DOHH2 (cell line): Measurements from ENCODE around the gene DAD1.

Experiments used
- EZH2phosphoT487 ChIP-seq: fragments of 200-600 bp; sonication (generic); IDR thresholded peaks from 2 replicates; pipeline ENCODE4 v1.6.1; 2017; ENCODE audit warnings: borderline replicate concordance, mild to moderate bottlenecking, antibody characterized with exemption, low read length, moderate library complexity, mixed read lengths
- TF ChIP-seq, protein P1 (sequence below): fragments of 200-600 bp; sonication (generic); IDR thresholded peaks from one replicate; pipeline ENCODE4 v1.5.1; 2014; ENCODE audit warnings: antibody characterized with exemption, mild to moderate bottlenecking, low read depth, low read length; ENCODE audit not compliant: poor library complexity, severe bottlenecking

- TF ChIP-seq, protein P1, sequence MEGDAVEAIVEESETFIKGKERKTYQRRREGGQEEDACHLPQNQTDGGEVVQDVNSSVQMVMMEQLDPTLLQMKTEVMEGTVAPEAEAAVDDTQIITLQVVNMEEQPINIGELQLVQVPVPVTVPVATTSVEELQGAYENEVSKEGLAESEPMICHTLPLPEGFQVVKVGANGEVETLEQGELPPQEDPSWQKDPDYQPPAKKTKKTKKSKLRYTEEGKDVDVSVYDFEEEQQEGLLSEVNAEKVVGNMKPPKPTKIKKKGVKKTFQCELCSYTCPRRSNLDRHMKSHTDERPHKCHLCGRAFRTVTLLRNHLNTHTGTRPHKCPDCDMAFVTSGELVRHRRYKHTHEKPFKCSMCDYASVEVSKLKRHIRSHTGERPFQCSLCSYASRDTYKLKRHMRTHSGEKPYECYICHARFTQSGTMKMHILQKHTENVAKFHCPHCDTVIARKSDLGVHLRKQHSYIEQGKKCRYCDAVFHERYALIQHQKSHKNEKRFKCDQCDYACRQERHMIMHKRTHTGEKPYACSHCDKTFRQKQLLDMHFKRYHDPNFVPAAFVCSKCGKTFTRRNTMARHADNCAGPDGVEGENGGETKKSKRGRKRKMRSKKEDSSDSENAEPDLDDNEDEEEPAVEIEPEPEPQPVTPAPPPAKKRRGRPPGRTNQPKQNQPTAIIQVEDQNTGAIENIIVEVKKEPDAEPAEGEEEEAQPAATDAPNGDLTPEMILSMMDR, result no peak
- TF ChIP-seq EZH2phosphoT487, result no peak
Observed at GRCh38 chr14:22630066-22630465, 41.0 kb upstream of the DAD1 start.
